ENCODE results near the gene DAPK1. TPM values are rescaled to one million over a fixed set of nuclear protein-coding genes. Genes with fewer than 3 reads are reported as not detected.

Gene DAPK1
- total and polyA plus RNA-seq, 2 donors (not counting 3 experiments of a cell fraction or from before 2014, with no cell fraction given): 58.9 to 119 TPM

DNA sequence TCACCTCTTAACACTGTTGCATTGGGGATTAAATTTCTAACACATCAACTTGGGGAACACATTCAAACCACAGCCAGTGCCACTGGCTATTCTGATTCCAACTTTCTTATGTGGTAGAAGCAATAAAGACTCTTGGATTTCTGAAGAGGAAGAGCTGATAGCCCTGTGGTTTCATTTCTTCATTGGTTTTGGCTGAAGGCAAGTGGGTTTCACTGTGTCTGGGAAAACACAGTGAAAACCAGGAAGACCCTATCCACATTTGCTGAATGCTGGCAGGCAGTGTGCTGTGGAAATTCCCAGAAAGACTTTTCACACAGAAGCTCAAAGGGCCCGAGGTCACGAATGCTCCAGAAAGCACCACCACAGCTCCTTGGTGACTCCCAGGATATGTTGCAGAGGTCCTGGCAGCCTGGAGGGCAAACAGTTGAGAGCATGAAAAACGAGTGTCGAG lies 67.1 kb downstream of the DAPK1 start:
- dilution Hi-C loops (cut with MboI; ENCODE audit: extremely low pct_ligation_motif_present, low sequenced_read_pairs): no loop called here
- H2AFZ ChIP-seq (ENCODE audit: low read depth, low read length): no peak overlapping the region
- no peaks in the 10 kb centered on the region for H3K9me1 ChIP-seq (replicated peaks; ENCODE audit: control insufficient read depth, extremely low read depth, insufficient read depth, low read length)
- no peaks in the 10 kb centered on the region for H3K27me3 ChIP-seq (ENCODE audit: control insufficient read depth in 2 of 2, insufficient read depth in 2 of 2, low read length in 2 of 2)
- TF ChIP-seq, protein P1, sequence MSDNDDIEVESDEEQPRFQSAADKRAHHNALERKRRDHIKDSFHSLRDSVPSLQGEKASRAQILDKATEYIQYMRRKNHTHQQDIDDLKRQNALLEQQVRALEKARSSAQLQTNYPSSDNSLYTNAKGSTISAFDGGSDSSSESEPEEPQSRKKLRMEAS (IDR thresholded peaks at IDR 0.05; ENCODE audit: insufficient read depth, insufficient read length): no peak
- TF ChIP-seq MYC (IDR thresholded peaks at IDR 0.05; ENCODE audit: low read depth, low read length): no peak
- no peak for TF ChIP-seq JUN (IDR thresholded peaks at IDR 0.05; ENCODE audit: borderline replicate concordance, insufficient read depth, insufficient read length, low read depth)
- TF ChIP-seq FOS (IDR thresholded peaks at IDR 0.05; ENCODE audit: borderline replicate concordance, insufficient read depth, low read length): no peak
- no peak for TF ChIP-seq EZH2 (IDR thresholded peaks at IDR 0.05; ENCODE audit: borderline replicate concordance, low read depth, low read length, severe bottlenecking)
- no peak for TF ChIP-seq POLR2A (IDR thresholded peaks at IDR 0.05; ENCODE audit: low read depth, low read length)
- no peak for TF ChIP-seq GATA2 (IDR thresholded peaks at IDR 0.05; ENCODE audit: insufficient read depth, insufficient read length, low read depth, low read length)
- TF ChIP-seq POLR2AphosphoS5 (IDR thresholded peaks at IDR 0.05; ENCODE audit: insufficient read depth, low read depth, low read length): no peak
- TF ChIP-seq, protein P2, sequence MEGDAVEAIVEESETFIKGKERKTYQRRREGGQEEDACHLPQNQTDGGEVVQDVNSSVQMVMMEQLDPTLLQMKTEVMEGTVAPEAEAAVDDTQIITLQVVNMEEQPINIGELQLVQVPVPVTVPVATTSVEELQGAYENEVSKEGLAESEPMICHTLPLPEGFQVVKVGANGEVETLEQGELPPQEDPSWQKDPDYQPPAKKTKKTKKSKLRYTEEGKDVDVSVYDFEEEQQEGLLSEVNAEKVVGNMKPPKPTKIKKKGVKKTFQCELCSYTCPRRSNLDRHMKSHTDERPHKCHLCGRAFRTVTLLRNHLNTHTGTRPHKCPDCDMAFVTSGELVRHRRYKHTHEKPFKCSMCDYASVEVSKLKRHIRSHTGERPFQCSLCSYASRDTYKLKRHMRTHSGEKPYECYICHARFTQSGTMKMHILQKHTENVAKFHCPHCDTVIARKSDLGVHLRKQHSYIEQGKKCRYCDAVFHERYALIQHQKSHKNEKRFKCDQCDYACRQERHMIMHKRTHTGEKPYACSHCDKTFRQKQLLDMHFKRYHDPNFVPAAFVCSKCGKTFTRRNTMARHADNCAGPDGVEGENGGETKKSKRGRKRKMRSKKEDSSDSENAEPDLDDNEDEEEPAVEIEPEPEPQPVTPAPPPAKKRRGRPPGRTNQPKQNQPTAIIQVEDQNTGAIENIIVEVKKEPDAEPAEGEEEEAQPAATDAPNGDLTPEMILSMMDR (IDR thresholded peaks at IDR 0.05; ENCODE audit: extremely low read depth in 1 of 2, insufficient read depth in 1 of 2, low read depth in 1 of 2, low read length in 2 of 2): no peak
- no peak overlapping the region for H3K27ac ChIP-seq (ENCODE audit: insufficient read depth, low read depth, low read length)
- H3K4me2 ChIP-seq (ENCODE audit: insufficient read depth, low read length): no peak overlapping the region
- H3K4me3 ChIP-seq (replicated peaks in 1 of 3; ENCODE audit: insufficient read depth in 1 of 3, low read depth in 1 of 3, low read length in 3 of 3): no peak overlapping the region
- FAIRE-seq (no peak), DNase-seq (ENCODE audit: low read depth, low spot score) (no peak)
- H4K20me1 ChIP-seq (replicated peaks; ENCODE audit: control insufficient read depth, extremely low read depth, insufficient read depth, low read length): no peaks in the 10 kb centered on the region
- H3K4me1 ChIP-seq (ENCODE audit: control insufficient read depth, extremely low read depth, insufficient read depth, low read length): peaks cover 22% of the 10 kb centered on the region
- CTCF ChIA-PET: interaction anchor here (1.3 to 1.6 kb wide), 2 partner anchors 20 to 36 kb away, joined by 3 to 5 read pairs; no protein-coding TSS in a partner anchor
- BruUV-seq (replicated peaks): no TSS peak
- peaks cover 1% of the 10 kb centered on the region for H3K79me2 ChIP-seq (ENCODE audit: control insufficient read depth, insufficient read depth, low read length)
- H3K36me3 ChIP-seq (ENCODE audit: control insufficient read depth in 2 of 2, extremely low read depth in 1 of 2, insufficient read depth in 2 of 2, low read length in 2 of 2): peaks cover 0 to 4% of the 10 kb centered on the region in 2 experiments
- POLR2A ChIA-PET: no interaction called here
- no peaks in the 10 kb centered on the region for H3K9me3 ChIP-seq (replicated peaks; ENCODE audit: control insufficient read depth, insufficient read depth, low read length)
- intact Hi-C loops (cut with micrococcal nuclease): no loop called here
- no peak overlapping the region for H3K9ac ChIP-seq (replicated peaks; ENCODE audit: extremely low read depth, insufficient read depth, low read length)
